Gastrocnemius medialis (tissue), 4 donors: Measurements from ENCODE around the gene SCTR.

Source experiments
- POLR2A ChIP-seq, 2 donors: fragments of 450-650 bp; IDR thresholded peaks; one replicate each; pipeline ENCODE4 v1.6.1; 2017; ENCODE audit warnings: antibody characterized with exemption in 2 of 2, mild to moderate bottlenecking in 2 of 2, moderate library complexity in 2 of 2
- TF ChIP-seq, protein P1 (sequence below), 5 experiments: fragments of 450-650 bp in 3 of 5; fragments of 200-600 bp in 2 of 5; sonication (generic) in 2 of 5; IDR thresholded peaks in 4 of 5; conservative IDR thresholded peaks in 1 of 5; 1 replicate in 4 of 5; 2 replicates in 1 of 5; pipeline ENCODE4 v1.5.1; 2016 to 2019; ENCODE audit warnings: antibody characterized with exemption in 5 of 5, mild to moderate bottlenecking in 3 of 5, moderate library complexity in 3 of 5

DNA sequence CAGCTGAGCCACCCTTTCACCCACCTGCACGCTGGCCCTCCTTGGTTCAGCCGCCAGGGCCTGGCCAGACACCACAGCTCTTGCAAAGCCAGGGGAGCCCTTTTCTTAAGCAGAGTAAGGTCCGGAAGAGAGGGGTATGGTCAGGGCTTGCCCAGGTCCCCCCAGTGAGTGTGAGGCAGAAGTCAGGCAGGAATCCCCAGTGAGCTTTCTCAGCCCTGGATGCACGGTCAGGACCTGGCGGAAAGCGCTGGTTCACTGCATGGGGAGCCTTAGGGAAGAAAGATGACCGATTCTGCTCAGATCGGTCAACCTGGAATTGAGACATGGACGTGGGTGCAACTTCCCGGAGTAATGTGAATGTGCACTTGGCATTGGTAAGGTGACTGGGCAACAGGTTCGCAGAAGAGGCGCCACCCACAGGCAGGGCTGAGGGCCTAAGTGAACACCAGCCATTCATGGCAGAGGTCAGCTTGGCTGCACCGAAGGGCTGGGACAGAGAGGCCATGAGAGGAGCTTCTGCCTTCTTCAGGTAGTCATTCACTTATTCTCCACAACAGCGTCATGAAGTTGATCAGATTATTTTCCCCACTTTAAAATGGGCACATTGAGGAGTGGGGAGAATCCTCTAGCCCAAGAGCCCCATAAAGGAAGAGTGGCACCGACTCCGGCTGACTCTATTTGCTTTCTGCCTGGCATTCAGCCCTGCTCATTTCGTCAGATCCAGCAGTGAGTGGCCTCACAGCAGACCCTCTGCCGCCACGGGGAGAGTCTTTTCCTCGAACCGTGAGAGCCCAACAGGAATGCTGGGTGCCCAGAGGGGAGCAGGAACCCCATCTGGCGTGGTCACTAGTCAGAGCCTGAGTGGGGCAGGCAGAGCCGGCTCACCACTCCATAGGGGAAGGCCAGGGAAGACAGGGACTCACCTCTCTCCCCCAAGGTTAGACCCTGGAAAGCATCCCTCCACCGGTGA, 35.8 kb downstream of the SCTR start:
- TF ChIP-seq, protein P1, sequence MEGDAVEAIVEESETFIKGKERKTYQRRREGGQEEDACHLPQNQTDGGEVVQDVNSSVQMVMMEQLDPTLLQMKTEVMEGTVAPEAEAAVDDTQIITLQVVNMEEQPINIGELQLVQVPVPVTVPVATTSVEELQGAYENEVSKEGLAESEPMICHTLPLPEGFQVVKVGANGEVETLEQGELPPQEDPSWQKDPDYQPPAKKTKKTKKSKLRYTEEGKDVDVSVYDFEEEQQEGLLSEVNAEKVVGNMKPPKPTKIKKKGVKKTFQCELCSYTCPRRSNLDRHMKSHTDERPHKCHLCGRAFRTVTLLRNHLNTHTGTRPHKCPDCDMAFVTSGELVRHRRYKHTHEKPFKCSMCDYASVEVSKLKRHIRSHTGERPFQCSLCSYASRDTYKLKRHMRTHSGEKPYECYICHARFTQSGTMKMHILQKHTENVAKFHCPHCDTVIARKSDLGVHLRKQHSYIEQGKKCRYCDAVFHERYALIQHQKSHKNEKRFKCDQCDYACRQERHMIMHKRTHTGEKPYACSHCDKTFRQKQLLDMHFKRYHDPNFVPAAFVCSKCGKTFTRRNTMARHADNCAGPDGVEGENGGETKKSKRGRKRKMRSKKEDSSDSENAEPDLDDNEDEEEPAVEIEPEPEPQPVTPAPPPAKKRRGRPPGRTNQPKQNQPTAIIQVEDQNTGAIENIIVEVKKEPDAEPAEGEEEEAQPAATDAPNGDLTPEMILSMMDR (IDR thresholded peaks at IDR 0.05 in 4 of 5, conservative IDR thresholded peaks at IDR 0.05 in 1 of 5), result no peak
- TF ChIP-seq POLR2A (IDR thresholded peaks at IDR 0.05), result no peak
